22Rv1 (cell line): ENCODE measurements around the gene IGF2R.

Source experiments
- H3K27ac ChIP-seq: fragments of 450-650 bp; 2 replicates; pipeline ENCODE4 v1.5.1; 2017
- CTCF ChIP-seq: fragments of 450-650 bp; IDR thresholded peaks from 2 replicates; pipeline ENCODE4 v1.5.1; 2017; ENCODE audit warnings: mild to moderate bottlenecking
- ZFX ChIP-seq: fragments of 450-650 bp; IDR thresholded peaks from 2 replicates; pipeline ENCODE4 v1.6.1; 2017; ENCODE audit warnings: antibody characterized with exemption, borderline replicate concordance

IGF2R gene

DNA sequence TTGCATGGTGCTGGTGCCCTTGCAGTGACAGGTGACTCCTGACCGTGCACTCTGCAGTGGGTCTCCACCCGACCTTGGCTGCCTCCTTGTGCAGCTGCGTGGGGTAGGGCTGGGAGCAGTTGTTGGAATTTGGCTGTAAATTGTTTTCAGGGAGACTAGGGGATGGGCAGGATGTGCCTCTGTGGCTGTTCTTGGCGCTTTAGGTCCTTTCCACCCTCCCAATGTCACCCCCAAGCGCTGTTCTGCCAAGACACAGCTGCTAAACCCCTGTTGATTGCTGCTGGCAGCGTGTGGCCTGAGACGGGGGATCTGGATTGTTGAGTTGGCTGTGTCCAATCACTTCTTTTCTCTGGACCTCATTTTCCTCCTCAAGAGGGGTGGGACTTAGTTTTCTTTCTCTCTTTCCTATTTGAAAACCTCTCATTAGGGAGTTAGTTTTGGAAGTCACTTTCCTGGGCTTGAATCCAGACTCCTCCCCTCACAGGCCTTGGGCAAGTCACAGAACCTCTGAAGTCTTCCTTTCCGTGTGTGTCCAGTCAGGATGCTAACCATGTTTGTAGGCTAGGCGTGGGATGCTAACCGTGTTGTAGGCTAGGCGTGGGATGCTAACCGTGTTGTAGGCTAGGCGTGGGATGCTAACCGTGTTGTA, 8.5 kb downstream of the IGF2R start:
- TF ChIP-seq ZFX (no peak), CTCF (no peak)
- H3K27ac ChIP-seq: no peak overlapping the region

- no peak overlapping the region for H3K27ac ChIP-seq
- TF ChIP-seq CTCF: no peak
- no peak for TF ChIP-seq ZFX
Observed at GRCh38 chr6:159977904-159978268, 9.0 kb downstream of the IGF2R start.

- no peak overlapping the region for H3K27ac ChIP-seq
Observed at GRCh38 chr6:159978291-159979135, 9.6 kb downstream of the IGF2R start.

DNA sequence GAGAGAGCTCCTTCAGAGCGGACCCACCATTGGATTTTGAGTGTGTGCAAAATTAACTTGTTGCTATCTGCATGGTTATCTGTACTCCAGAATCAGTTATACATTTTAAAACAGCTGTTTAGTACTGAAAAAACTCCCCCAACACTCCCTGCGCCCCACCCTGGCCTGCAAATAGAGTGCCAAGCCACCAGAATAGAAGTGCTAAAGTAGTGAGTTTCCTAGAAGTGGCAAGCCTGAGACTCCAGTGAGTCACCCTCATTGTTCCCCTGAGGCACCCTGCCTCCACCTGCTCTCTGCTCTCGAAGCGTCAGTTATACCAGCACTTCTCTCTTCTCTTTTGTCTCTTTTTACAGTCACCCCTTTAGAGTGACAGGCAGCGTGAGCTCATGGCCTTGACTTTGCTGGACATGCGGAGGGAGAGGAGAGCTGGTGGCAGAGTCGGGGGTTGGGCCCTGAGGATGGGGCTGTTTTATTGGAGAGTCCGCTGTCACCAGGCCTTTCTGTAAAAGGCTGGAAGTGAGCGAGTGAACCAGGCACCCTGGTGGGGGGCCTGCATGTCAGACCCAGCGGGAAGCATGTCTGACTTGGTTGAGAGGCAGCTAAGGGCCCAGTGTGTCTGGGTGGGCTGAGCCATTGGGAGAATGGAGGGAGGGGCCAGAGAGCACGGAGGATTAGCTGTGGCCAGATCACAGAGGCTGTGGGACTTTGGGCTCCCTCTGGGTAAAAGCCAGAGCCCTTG, 10.4 kb downstream of the IGF2R start:
- no peak overlapping the region for H3K27ac ChIP-seq
- TF ChIP-seq ZFX (no peak), CTCF (no peak)

More at GRCh38 chr6:159978291-159979135, 9.6 kb downstream of the IGF2R start:
- TF ChIP-seq ZFX (no peak), CTCF (no peak)

- H3K27ac ChIP-seq: no peak overlapping the region
- TF ChIP-seq ZFX (no peak), CTCF (no peak)
Observed at GRCh38 chr6:159980474-159980873, 11.6 kb downstream of the IGF2R start.

GRCh38 chr6:159981071-159981402, 12.2 kb downstream of the IGF2R start:
- TF ChIP-seq CTCF (no peak), ZFX (no peak)
- no peak overlapping the region for H3K27ac ChIP-seq
